Ascending aorta (tissue), 2 donors: ENCODE data around the gene RTL10. TPM values are rescaled to one million over a fixed set of nuclear protein-coding genes. Genes with fewer than 3 reads are reported as not detected.

ENCODE experiments used
- DNase-seq, 2 donors: peaks; one replicate each; pipeline ENCODE4 v3.0.0-alpha.2; 2019; ENCODE audit warnings: low spot score in 2 of 2
- H3K27ac ChIP-seq, 2 donors: fragments of 200-600 bp; sonication (generic); one replicate each; pipeline ENCODE4 v1.5.1; 2016 to 2017; ENCODE audit warnings: mild to moderate bottlenecking in 1 of 2
- H3K27me3 ChIP-seq: fragments of 200-600 bp; sonication (generic); one replicate; pipeline ENCODE4 v1.5.1; 2017
- H3K36me3 ChIP-seq, 2 donors: fragments of 200-600 bp; sonication (generic); one replicate each; pipeline ENCODE4 v1.5.1; 2016
- H3K4me1 ChIP-seq, 2 donors: fragments of 200-600 bp; sonication (generic); one replicate each; pipeline ENCODE4 v1.5.1; 2016 to 2017; ENCODE audit warnings: mild to moderate bottlenecking in 1 of 2
- H3K4me3 ChIP-seq, 2 donors: fragments of 200-600 bp; sonication (generic); one replicate each; pipeline ENCODE4 v1.5.1; 2016 to 2017; ENCODE audit warnings: mild to moderate bottlenecking in 1 of 2
- H3K9me3 ChIP-seq, 2 donors: fragments of 200-600 bp; sonication (generic); one replicate each; pipeline ENCODE4 v1.5.1; 2016
- intact Hi-C: fragments of 100-400 bp; cut with DNase I; formaldehyde crosslinking; loops from one replicate; pipeline ENCODE4 v1.15.1; 2023
- total RNA-seq: library from RNA; depleted of rRNA; stranded (reverse); fragments of >200 nt; gene quantifications from one replicate; pipeline ENCODE4 v1.1.0, GENCODE V29; 2016
- TF ChIP-seq, protein P1 (sequence below), 3 experiments: fragments of 200-600 bp in 2 of 3; fragments of 450-650 bp in 1 of 3; sonication (generic) in 2 of 3; IDR thresholded peaks; one replicate each; pipeline ENCODE4 v1.5.1; 2016 to 2019; ENCODE audit warnings: antibody characterized with exemption in 3 of 3, mild to moderate bottlenecking in 1 of 3, moderate library complexity in 1 of 3

The RTL10 gene
- total RNA-seq, 1 donor from 2014 or later: 8.8 TPM

DNA sequence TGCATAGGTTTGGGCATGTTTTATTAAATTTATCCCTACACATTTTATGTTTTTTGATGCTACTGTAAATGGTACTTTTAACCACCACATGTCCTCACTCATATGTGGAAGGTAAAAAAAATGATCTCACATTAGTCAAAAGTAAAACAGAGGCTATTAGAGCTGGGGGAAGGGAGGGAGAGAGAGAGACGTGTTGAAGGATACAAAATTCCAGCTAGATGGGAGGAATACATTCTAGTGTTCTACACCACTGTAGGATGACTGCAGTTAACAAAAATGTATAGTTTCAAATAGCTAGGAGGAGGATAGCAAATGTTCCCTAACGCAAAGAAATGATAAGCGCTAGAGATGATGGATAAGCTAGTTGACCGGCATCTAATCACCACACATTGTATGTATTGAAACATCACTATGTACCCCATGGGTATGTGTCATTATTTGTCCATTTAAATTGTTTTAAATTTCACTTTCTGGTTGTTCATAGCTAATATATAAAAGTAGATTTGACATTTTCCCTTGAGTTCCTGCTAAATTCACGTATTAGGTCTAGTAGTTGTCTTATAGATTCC lies 9.9 kb upstream of the RTL10 start:
- DNase-seq: no peak
- no peak overlapping the region for H3K27ac ChIP-seq
- H3K27me3 ChIP-seq: no peaks in the 10 kb centered on the region
- intact Hi-C loops: no loop called here
- no peaks in the 10 kb centered on the region for H3K36me3 ChIP-seq
- H3K4me3 ChIP-seq: no peak overlapping the region
- no peaks in the 10 kb centered on the region for H3K4me1 ChIP-seq
- TF ChIP-seq, protein P1, sequence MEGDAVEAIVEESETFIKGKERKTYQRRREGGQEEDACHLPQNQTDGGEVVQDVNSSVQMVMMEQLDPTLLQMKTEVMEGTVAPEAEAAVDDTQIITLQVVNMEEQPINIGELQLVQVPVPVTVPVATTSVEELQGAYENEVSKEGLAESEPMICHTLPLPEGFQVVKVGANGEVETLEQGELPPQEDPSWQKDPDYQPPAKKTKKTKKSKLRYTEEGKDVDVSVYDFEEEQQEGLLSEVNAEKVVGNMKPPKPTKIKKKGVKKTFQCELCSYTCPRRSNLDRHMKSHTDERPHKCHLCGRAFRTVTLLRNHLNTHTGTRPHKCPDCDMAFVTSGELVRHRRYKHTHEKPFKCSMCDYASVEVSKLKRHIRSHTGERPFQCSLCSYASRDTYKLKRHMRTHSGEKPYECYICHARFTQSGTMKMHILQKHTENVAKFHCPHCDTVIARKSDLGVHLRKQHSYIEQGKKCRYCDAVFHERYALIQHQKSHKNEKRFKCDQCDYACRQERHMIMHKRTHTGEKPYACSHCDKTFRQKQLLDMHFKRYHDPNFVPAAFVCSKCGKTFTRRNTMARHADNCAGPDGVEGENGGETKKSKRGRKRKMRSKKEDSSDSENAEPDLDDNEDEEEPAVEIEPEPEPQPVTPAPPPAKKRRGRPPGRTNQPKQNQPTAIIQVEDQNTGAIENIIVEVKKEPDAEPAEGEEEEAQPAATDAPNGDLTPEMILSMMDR (IDR thresholded peaks at IDR 0.05): no peak
- no peaks in the 10 kb centered on the region for H3K9me3 ChIP-seq

DNA sequence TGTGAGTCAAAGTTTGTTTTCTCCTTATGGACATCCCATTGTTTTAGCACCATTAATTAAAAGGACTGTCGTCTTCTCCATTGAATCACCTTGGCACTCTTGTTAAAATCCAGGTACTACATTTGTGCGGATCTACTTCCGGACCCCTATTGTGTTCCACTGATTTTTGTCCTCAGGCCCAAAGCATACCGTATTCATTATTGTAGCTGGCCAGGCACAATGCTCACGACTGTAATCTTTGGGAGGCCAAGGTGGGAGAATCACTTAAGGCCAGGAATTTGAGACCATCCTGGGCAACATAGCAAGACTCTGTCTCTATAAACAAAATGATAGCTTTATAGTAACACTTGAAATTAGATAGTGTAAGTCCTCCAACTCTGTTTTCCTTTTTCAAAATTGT lies 8.9 kb upstream of the RTL10 start:
- Histone ChIP-seq H3K36me3 (no peaks in the 10 kb centered on the region), H3K9me3 (no peaks in the 10 kb centered on the region), H3K4me3 (no peak overlapping the region), H3K27ac (no peak overlapping the region), H3K27me3 (no peaks in the 10 kb centered on the region), H3K4me1 (no peaks in the 10 kb centered on the region)
- TF ChIP-seq, protein P1 (IDR thresholded peaks at IDR 0.05): no peak
- intact Hi-C loops: no loop called here
- no peak for DNase-seq

DNA sequence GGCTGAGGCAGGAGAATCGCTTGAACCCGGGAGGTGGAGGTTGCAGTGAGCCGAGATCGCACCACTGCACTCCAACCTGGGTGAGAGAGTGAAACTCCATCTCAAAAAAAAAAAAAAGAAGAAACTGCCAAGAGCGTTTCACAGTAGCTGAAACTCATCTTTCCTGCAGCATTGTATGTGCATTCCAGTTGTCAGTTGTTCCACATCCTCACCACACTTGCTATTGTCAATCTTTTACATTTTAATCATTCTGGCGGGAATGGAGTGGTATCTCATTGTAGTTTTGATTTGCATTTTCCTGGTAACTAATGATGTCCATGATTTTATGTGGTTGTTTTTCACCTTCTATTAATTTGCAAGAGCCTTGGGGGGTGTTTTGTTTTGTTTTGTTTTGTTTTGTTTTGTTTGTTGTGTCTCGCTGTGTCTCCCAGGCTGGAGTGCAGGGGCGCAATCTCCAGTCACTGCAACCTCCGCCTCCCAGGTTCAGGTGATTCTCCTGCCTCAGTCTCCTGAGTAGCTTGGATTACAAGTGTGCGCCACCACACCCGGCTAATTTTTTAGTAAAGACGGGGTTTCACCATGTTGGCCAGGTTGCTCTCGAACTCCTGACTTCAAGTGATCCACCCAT lies 8.1 kb upstream of the RTL10 start:
- Histone ChIP-seq H3K9me3 (no peaks in the 10 kb centered on the region), H3K27me3 (no peaks in the 10 kb centered on the region), H3K36me3 (no peaks in the 10 kb centered on the region), H3K27ac (no peak overlapping the region), H3K4me1 (no peaks in the 10 kb centered on the region), H3K4me3 (no peak overlapping the region)
- intact Hi-C loops: no loop called here
- no peak for DNase-seq
- TF ChIP-seq, protein P1 (IDR thresholded peaks at IDR 0.05): no peak

DNA sequence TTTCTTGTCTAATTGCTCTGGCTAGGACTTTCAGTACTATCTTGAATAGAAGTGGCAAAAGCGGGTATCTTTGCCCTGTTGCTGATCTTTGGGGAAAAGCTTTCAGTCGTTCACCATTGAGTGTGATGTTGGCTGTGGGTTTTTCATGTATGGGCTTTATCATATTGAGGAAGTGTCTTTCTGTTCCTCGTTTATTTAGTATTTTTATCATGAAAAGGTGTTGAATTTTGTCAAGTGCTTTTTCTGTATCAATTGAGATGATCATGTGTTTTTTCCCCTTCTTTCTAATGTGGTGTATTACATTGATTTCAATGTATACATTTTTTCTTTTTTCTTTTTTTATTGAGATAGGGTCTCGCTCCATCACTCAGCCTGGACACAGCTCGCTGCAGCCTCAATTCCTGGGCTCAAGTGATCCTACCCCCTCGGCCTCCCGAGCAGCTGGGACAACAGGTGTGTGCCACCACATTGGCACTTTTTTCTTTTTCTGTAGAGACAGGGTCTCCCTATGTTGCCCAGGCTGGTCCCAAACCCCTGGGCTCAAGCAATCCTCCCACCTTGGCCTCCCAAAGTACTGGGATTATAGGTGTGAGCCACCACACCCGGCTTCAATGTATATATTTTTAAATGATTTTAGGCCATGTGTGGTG lies 5.3 kb upstream of the RTL10 start:
- TF ChIP-seq, protein P1 (IDR thresholded peaks at IDR 0.05): no peak
- intact Hi-C loops: loop anchor here (10.0 kb wide), 3 partner anchors 165 to 565 kb away; partner anchors contain the start of genes C22orf39, CLTCL1 and TANGO2
- H3K27ac ChIP-seq: no peak overlapping the region
- no peaks in the 10 kb centered on the region for H3K9me3 ChIP-seq
- H3K4me1 ChIP-seq: peaks cover 5 to 6% of the 10 kb centered on the region in 2 donors
- H3K4me3 ChIP-seq: no peak overlapping the region
- no peaks in the 10 kb centered on the region for H3K36me3 ChIP-seq
- H3K27me3 ChIP-seq: no peaks in the 10 kb centered on the region
- peak in 1 of 2 donors; percentile 48 for DNase-seq

DNA sequence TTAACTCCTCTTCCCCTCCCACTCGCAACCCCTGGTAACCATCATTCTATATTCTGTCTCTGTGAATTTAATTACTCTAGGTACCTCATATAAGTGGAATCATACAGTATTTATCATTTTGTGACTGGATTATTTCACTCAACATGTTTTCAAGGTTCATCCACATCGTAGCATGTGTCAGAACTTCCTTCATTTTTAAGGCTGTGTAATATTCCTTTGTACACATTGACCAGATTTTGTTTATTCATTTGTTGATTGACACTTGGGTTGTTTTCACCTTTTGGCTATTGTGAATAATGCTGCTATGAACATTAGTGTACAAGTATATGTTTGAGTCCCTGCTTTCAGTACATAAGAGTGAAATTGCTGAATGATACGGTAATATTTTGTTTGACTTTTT lies 2.7 kb upstream of the RTL10 start:
- H3K4me1 ChIP-seq: peaks cover 14% of the 10 kb centered on the region in 2 donors
- no peaks in the 10 kb centered on the region for H3K36me3 ChIP-seq
- TF ChIP-seq, protein P1 (IDR thresholded peaks at IDR 0.05): no peak
- H3K9me3 ChIP-seq: no peaks in the 10 kb centered on the region
- H3K4me3 ChIP-seq: no peak overlapping the region
- DNase-seq: no peak
- H3K27ac ChIP-seq: no peak overlapping the region
- H3K27me3 ChIP-seq: no peaks in the 10 kb centered on the region
- intact Hi-C loops: loop anchor here (10.0 kb wide), 3 partner anchors 167 to 563 kb away; partner anchors contain the start of genes C22orf39, CLTCL1 and TANGO2
